HL-60/S4 (cell line): Measurements from ENCODE around the gene GRM1.

Experiments used
- in situ Hi-C: fragments of 300-500 bp; cut with MboI; formaldehyde crosslinking; loops from 2 replicates; pipeline ENCODE4 v1.14.3; 2022; ENCODE audit warnings: low sequenced_read_pairs

GRM1 gene

DNA sequence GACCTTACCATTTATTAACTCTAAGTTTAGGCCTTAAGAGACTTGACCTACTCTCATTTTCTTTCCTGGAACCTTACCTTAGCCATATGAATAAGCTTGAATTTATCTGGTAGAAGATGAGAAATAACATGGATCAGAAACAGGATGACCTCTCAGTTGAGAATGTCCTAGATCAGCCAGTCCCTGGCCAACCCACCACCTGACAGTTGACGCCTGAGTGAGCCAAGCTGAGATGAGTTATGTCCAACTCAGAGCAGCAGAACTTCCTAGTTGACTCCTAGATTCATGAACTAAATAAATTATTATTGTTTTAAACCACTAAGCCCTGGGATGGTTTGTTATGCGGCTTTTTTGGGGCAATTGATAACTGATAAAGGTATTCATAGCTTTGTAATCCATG is 281.8 kb downstream of the GRM1 start:
- in situ Hi-C loops = no loop called here

DNA sequence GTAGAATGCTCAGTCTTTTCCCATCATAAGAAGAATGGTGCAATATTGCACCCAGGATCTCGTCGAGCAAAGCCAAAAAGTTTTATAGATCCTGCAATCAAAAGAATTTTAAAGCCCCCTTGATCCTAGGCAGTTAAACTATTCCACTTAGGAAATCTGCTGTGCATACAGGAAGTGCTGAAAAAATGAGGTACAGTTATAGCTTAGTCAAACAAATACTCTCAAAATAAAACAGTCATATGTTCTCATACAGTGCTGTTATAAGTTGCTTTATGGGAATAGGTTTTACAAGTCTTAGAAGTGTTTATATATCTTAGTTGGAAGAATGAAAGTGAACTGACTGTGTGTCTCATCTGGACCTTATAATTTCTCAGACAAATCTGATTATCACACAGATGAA is 282.2 kb downstream of the GRM1 start:
- in situ Hi-C loops = no loop called here

DNA sequence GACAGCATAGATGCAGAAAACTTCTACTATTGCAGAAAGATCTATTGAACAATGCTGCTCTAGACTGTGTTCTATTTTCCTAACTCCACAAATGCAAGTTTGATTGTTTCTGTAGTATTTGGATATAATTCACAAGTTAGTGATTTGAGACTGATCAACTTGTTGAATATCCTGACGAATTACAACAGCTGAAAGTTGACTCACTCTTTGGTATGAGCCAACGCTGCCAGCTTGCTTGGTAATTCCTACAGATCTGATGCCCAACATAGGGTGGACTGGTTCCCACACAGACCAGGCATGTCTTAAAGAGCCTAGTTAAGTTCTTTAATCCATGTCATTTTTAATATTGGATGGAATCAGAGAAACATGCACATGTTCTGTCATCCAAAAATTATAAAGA is 283.7 kb downstream of the GRM1 start:
- in situ Hi-C loops = no loop called here

DNA sequence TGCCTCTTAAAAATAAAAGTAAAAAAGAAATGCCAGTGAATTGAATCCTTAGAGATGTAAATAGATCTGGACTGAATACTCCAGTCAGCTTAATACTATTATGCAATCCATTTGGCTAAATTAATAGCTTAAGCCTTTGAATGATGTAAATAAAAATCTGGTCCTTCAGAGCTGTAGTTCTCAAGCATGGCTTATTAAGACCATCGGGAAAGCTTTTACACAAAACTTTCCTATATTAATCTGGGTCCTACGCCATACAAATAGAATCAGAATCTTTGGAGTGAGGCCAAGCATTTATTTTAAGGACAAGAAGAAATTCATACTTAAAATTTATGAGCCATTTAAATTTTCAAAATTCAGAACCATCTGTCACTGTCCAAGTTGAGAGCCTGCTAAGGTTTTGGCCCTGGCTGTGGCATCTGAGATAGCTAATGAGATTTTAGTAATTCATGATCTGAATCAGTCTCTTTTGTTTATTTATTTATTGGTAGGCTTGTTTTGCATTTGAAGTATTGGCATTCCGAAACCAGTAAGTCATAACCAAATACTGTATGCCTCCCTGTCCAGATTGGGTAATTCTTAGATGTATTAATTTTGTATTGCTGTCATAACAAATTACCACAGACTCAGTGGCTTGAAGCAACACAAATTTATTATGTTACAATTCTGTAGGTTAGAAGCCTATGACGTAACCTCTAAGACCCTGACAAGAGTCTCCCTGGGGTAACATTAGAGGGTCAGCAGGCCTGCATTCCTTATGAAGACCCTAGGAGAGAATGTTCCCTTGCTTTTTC is 286.7 kb downstream of the GRM1 start:
- in situ Hi-C loops = no loop called here

DNA sequence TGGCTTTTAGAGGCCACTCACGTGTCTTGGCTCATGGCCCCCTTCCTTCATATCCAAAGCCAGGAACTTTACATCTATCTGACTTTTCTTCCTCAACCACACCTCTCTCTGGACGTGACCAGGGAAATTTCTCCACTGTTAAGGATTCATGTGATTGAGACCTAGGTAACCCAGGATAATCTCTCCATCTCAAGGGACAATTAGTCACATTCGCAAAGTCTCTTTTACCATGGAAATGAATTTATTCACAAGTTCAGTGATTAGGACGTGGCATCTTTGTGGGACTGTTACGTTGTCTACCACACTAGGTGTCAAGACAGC is 287.3 kb downstream of the GRM1 start:
- in situ Hi-C loops = no loop called here

DNA sequence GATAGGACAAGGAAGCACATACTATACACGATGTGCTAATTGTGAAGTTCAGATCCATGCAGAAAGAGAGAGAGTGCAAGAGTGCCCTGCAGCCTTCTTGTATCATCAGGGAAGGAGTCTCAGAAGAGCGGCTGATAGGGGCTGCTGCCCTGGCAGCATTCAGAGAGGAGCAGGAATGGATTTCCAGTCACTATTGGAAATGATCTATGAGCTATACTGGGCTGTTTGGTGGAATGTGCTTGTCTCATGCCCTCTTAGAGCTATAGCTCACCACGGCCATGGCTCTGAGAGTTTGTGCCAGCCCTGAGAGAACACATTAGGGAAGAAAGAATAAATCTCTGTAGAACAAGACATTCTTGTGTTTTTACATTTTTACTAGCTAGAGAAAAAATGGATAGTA is 302.2 kb downstream of the GRM1 start:
- in situ Hi-C loops = no loop called here

DNA sequence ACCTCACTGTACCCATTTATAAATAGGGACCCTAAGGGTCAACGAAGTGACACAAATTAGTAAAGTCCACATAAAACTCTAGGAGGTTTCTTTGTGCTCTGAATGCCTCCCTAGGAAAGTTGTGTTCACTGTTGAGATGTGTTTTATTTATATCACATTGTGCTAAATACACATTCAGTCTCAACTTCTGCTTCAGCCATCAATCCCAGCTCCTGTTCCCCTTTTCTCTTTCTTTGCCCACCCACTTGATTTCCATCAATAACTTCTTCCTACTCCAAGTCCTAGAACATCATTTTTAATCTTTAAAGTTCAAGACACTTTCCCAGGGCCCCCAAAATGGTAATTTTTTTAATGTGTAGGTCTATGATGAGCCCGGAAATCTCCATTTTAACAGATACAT is 306.5 kb downstream of the GRM1 start:
- in situ Hi-C loops = no loop called here

DNA sequence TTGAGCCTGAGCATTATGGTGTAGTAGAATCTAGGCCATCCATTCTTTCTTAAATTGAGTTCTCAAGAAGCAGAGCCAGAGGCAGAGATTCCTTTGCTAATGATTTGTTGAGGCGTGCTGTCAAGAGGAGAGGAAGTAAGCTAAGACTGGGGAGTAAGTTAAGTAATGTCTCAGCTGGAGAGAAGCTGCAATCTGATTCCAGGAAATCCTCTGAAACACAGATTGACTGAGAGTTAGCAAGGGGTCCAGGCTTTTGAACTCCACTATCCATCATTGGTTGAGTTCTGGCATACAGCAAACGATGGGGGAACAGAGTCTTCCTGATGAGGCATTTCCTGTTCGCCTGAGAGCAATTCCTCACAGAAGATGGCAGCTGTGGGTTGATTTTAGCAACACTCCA is 307.3 kb downstream of the GRM1 start:
- in situ Hi-C loops = no loop called here

DNA sequence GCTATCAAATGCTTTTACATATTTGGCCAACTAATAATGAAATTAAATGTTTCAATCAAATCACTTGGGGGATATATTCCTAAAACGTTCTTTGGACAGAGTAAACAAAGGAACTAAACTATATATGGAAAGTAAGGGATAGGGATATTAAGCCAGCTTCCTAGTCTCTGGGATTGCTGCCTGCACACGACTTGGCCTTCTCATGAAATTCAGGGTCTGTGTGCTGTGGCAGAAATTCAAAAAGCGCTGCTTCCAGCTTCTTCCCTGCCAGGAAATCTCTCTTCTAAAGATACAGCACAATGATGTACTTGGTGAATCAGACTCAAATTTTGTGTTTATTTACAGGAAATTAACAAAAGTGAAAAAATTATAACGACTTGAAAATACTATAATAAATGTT is 308.5 kb downstream of the GRM1 start:
- in situ Hi-C loops = no loop called here

DNA sequence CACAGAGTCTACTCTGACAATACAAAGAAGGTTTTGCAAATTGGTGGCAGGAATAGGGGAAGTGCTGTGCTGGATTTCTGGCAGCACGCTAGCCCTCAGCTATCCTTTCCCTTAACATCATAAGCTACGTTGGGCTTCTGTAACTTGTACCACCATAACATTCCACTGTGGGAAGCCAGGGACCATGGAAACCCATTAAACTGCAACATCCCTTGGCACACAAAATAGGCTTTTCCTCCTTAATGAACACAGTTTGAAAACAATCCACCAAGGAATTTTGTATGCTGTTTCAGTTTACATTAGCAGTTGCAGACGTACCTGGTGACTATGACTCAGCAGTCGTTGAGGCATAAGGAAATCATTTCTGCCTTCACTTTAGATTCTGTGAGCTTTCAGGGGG is 310.9 kb downstream of the GRM1 start:
- in situ Hi-C loops = no loop called here

DNA sequence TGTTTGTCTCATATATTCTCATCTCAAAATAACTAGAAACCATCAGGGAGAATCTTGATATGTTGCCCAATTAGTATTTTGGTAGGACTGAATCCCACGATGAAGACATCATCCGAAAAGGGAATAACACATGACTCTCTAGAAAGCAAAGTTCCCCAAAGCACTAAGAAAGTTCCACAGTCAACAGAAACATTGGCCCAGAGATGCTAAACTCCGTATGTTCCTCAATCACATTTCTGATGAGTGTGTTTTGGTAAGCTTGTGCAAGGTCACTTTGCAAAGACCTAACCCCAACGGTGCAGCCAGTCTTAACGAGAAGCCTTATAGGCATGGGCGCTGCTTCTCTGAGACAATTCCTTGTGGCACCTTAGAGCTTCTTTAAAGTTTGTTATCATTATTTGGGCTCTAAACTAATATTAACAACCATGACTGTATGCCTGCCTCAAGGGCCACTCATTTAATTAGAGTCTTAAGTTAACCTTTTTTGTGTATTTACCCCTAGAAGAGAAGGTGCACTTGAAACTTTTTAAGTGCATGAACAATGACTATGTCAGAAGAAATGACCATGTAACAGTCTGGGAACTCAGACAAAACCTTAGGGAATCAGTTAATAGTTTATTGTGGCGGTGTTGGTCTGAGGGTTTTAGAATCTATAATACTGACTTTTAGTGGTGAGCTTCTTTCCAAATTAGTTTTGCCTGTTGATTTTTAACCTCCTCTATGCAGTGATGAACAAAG is 312.8 kb downstream of the GRM1 start:
- in situ Hi-C loops = no loop called here

DNA sequence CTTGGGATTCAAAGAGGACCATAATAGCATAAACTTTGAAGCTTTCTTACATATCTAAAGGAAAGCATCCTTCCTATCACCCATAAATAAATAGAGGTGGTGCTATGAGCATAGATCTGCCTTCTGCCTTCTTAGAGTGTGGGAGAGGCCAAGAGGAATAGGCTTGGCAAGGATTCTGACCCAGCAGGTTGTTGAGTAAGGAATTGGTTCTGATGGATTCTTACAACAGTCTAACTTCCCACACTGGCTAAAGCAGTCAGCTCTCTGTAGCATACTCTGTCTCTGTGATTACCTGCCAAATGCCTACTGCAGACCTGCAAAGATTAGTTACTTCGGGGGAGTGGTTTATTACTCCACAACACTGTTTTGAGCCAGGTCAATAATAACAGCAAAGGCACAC is 316.7 kb downstream of the GRM1 start:
- in situ Hi-C loops = no loop called here

DNA sequence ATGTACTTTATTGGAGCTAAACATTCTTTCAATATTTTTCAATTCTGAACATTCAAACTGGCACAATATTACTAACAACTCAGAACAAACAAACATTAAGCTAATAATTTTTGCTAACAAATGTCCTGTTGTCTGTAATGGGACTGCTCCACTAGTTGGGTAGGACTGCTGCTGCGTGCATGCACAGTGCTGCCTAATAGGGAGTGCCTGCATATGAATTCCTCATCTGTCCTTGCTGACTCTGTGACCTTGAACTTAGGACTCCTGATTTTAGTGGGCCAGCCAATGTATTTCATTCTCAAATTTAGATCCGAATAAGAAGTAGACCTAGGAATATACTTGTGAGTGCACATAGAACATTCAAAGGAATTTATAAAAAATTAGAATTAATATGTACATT is 318.2 kb downstream of the GRM1 start:
- in situ Hi-C loops = no loop called here

DNA sequence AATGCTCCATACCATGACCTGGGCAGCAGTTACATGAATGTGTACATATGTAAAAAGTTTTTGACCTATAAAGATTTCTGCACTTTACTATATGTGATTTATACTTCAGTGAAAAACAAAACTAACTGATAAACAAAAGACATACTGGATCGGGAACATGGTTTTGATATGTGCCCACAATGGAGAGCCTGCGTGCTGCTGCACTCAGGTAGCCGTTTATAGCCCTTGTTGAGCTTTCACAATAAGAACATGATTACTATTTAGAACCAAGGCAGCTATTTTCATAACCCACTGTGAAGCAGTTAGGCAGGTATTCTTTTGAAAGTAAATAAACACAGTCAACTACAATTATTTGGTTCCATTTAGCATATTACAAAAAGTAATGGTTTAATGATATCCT is 318.8 kb downstream of the GRM1 start:
- in situ Hi-C loops = no loop called here

DNA sequence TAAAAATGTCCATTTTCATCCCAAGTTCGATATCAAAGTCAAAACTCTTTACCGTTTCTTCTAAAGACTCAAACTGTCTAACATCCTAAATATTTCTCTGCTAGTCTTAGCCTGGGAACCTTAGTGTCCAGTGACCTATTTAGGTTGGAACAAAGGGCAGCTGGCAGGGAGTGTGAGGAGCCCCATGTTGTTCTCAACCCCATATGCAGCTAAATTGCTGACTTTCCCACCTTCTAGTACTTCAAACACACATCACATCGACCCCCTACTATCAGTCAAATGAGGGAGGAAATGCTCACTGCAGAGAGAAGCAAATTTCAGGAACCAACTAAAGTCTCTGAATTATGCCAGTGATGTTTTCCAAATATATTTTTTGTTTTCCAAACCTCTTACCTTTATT is 322.2 kb downstream of the GRM1 start:
- in situ Hi-C loops = no loop called here

DNA sequence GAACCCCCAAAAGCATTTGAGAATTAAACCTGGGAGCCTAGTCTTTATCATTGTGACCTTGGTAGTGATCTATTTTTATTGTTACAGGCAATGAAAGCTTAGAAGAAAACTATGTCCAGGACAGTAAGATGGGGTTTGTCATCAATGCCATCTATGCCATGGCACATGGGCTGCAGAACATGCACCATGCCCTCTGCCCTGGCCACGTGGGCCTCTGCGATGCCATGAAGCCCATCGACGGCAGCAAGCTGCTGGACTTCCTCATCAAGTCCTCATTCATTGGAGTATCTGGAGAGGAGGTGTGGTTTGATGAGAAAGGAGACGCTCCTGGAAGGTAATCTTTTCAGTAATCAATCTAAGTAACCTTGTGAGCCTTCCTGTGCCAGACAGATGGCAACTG is 323.3 kb downstream of the GRM1 start:
- in situ Hi-C loops = no loop called here

DNA sequence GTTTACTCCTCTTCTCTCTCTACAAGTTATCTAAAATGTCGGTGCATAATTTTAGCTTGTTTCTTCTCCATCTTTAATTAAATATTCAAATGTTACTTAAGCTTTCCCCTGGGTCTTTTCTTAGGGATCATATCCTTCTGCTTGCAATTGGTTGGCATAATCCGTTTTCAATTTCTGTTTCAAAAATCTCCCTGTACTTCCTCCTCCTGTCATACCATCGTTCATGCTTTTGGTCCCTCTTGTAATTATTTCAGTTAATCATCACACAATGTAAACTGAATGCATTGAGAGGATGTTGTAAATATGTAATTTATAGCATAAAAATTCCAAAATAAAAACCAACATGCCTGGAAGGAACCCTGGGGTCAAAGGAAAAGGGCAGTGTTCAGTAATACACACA is 325.6 kb downstream of the GRM1 start:
- in situ Hi-C loops = no loop called here

DNA sequence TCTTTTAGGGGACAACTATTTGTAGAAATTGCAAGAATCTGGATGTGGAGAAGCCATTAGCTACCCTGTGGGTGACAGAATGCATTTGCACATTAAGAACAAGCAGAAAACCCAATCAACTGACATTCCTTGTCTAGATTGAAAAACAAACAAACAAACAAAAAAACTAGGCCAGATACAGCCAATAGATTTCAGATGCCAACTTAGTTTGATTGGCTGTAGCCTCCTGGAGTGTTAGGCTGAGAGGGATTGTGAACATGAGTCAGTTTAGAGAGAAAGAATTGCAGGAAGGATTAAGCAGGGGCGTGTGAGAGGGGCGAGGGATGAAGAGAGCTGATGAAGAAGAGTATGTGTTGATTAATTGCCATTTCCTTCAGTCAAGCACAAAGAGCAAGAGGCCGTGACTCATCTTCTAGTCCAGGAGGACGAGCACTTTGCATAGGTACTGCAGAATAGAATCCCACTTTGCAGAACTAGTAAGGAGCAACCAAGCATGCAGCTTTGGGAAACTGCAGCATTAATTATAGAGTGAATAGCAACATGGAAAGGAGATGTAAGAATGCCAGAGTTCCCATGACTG is 326.7 kb downstream of the GRM1 start:
- in situ Hi-C loops = no loop called here

DNA sequence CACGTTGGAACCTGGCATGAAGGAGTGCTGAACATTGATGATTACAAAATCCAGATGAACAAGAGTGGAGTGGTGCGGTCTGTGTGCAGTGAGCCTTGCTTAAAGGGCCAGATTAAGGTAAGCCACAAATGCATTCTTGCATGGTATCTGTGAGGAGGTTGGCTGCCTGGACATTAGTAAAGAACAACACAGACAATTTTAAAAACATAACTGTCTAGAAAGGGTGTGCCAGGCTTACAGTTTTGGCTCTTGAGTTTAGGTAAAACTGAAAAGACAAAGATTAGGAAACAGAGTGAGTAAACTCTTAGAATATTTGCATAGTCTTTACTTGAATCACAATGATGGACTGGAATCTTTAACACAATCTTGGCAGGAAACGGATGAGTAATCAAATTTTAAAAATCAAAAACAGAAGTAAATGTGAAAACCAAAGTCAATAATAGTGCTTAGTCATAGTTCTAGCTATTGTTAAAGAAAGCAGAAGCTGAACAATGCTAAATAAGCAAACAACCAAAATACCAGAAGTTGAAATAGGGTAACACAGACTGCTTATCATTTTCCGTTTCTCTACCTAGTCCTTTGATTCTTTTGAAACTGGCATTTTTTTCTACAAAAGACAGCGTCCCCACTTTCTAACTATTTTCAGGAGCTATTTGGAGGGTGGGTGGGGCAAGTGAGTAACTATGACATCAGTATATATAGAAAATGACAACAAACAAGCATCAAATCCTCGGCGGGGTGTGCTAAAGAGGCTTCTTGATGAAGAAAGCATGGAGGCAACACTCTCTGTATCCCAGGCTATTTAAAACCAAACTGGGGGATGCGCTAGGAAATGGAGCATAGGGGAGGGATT is 328.9 kb downstream of the GRM1 start:
- in situ Hi-C loops = no loop called here

DNA sequence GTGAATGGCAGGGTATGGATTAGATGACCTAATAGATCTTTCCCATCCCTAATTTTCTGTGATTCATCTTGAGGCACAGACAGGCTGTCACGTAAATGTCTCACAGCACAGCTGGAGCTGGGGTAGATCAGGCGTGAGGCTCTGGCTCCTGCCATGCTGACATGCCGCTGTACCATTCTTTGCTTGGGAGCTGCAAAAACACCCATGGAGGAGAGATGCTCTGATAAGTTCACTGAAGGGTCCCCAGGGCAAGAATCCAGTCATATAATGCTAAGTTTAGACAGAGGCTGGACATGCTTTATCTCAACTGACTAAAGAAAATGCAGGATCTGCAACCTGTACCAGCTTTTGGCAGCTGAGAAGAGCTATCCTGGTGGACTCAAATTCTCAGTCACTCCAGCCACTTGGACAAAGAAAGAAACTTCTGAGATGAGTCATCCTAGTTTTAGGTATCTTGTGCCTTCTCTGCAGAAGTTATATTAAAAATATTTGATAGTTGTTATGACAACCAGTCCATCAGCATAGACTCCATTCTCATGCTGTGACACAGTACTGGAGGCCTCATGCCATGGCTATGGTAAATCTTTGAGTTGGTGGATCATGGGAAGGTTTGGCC is 329.7 kb downstream of the GRM1 start:
- in situ Hi-C loops = no loop called here

DNA sequence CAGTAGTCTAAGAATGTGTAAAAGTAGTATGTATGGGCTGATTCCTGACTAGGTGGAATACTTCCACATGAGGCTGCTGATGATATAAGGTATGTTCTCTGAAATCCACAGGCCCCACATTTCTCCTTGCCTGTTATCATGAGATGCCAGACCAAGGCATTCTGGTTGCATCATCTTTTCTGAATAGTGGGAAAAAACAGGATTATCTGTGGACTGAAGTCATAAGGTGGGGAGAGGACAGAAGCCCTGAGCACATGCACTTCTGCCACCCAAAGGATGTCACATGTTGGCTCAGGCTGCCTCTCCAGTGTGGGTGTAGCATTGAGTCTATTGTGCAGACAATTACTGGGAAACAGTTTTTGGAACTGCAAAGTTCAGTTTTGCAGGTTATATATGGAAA is 330.3 kb downstream of the GRM1 start:
- in situ Hi-C loops = no loop called here
